CD14-positive monocyte (primary cell): ENCODE data around the gene ANO6. TPM values are rescaled to one million over a fixed set of nuclear protein-coding genes. Genes with fewer than 3 reads are reported as not detected.

Source experiments
- DNase-seq, 3 donors: peaks; one replicate each; pipeline ENCODE4 v3.0.0-alpha.2; 2011 to 2022
- H2AFZ ChIP-seq: 2 replicates; pipeline ENCODE4 v1.6.0; 2012; ENCODE audit warnings: mild to moderate bottlenecking, low read depth, low read length, inconsistent platforms; ENCODE audit not compliant: insufficient read depth, poor library complexity, severe bottlenecking
- H3K27ac ChIP-seq, 2 donors: 1 replicate in 1 of 2; 2 replicates in 1 of 2; pipeline ENCODE4 v1.5.1; 2012 to 2013; ENCODE audit warnings: low read length in 2 of 2, control low read depth in 1 of 2, inconsistent platforms in 1 of 2, low read depth in 1 of 2, mild to moderate bottlenecking in 1 of 2
- H3K27me3 ChIP-seq, 2 donors: one replicate each; pipeline versions ENCODE4 v1.6.0 to v1.6.1; 2011 to 2013; ENCODE audit warnings: low read length in 2 of 2; ENCODE audit not compliant: control insufficient read depth in 2 of 2, insufficient read depth in 2 of 2
- H3K36me3 ChIP-seq, 2 donors: replicated peaks in 1 of 2; 1 replicate in 1 of 2; 2 replicates in 1 of 2; pipeline versions ENCODE4 v1.5.1 to v1.6.1; 2012 to 2013; ENCODE audit warnings: low read length in 2 of 2, control low read depth in 1 of 2, inconsistent platforms in 1 of 2, mild to moderate bottlenecking in 1 of 2; ENCODE audit not compliant: insufficient read depth in 2 of 2, control insufficient read depth in 1 of 2
- H3K4me1 ChIP-seq, 2 donors: 1 replicate in 1 of 2; 2 replicates in 1 of 2; pipeline versions ENCODE4 v1.5.1 to v1.6.1; 2012 to 2013; ENCODE audit warnings: low read length in 2 of 2, control low read depth in 1 of 2, inconsistent platforms in 1 of 2, mild to moderate bottlenecking in 1 of 2, moderate library complexity in 1 of 2; ENCODE audit not compliant: insufficient read depth in 2 of 2, control insufficient read depth in 1 of 2
- H3K4me2 ChIP-seq: replicated peaks from 2 replicates; pipeline ENCODE3; 2012; ENCODE audit warnings: low read length, moderate library complexity, mild to moderate bottlenecking; ENCODE audit not compliant: poor library complexity, severe bottlenecking; ENCODE audit errors: extremely low read depth
- H3K4me3 ChIP-seq, 3 experiments: fragments of 200-600 bp in 1 of 3; sonication (generic) in 1 of 3; replicated peaks in 1 of 3; 1 replicate in 2 of 3; 2 replicates in 1 of 3; pipeline ENCODE4 v1.5.1; 2011 to 2013; ENCODE audit warnings: low read length in 3 of 3, mild to moderate bottlenecking in 3 of 3, control low read depth in 2 of 3, low read depth in 2 of 3, inconsistent platforms in 1 of 3, moderate library complexity in 1 of 3
- H3K79me2 ChIP-seq: 2 replicates; pipeline ENCODE4 v1.6.0; 2012; ENCODE audit warnings: mild to moderate bottlenecking, control low read depth, inconsistent platforms, low read length, moderate library complexity; ENCODE audit not compliant: insufficient read depth
- H3K9ac ChIP-seq: 2 replicates; pipeline ENCODE4 v1.6.0; 2017; ENCODE audit warnings: low read length, mild to moderate bottlenecking; ENCODE audit not compliant: insufficient read depth, poor library complexity, severe bottlenecking
- H3K9me3 ChIP-seq, 2 donors: replicated peaks in 1 of 2; 1 replicate in 1 of 2; 2 replicates in 1 of 2; pipeline versions ENCODE4 v1.5.1 to v1.6.1; 2012 to 2013; ENCODE audit warnings: low read length in 2 of 2, control low read depth in 1 of 2; ENCODE audit not compliant: control insufficient read depth in 1 of 2, insufficient read depth in 1 of 2
- H4K20me1 ChIP-seq: 2 replicates; pipeline ENCODE4 v1.6.0; 2012; ENCODE audit warnings: mild to moderate bottlenecking, low read length, control low read depth, moderate library complexity; ENCODE audit not compliant: insufficient read depth
- H3K27ac Mint-ChIP-seq, 7 donors: one replicate each; pipeline ENCODE4 v1.8.0; 2020; ENCODE audit warnings: mild to moderate bottlenecking in 7 of 7, mixed read lengths in 7 of 7, moderate library complexity in 6 of 7, inconsistent platforms in 2 of 7
- H3K27me3 Mint-ChIP-seq, 3 donors: one replicate each; pipeline ENCODE4 v1.8.0; 2021 to 2022; ENCODE audit warnings: low read depth in 3 of 3, mild to moderate bottlenecking in 3 of 3, mixed read lengths in 3 of 3, moderate library complexity in 3 of 3, inconsistent platforms in 1 of 3
- H3K36me3 Mint-ChIP-seq, 2 donors: one replicate each; pipeline ENCODE4 v1.8.0; 2020; ENCODE audit warnings: mixed read lengths in 2 of 2, inconsistent platforms in 1 of 2, mild to moderate bottlenecking in 1 of 2
- H3K4me1 Mint-ChIP-seq: one replicate; pipeline ENCODE4 v1.8.0; 2020; ENCODE audit warnings: mild to moderate bottlenecking, mixed read lengths
- H3K4me3 Mint-ChIP-seq, 2 donors: one replicate each; pipeline ENCODE4 v1.8.0; 2020; ENCODE audit warnings: mild to moderate bottlenecking in 2 of 2, mixed read lengths in 2 of 2, moderate library complexity in 1 of 2
- H3K9me3 Mint-ChIP-seq, 7 donors: one replicate each; pipeline ENCODE4 v1.8.0; 2020 to 2022; ENCODE audit warnings: mixed read lengths in 7 of 7, mild to moderate bottlenecking in 6 of 7, moderate library complexity in 6 of 7, inconsistent platforms in 2 of 7
- CTCF ChIP-seq: fragments of 200-600 bp; IDR thresholded peaks from one replicate; pipeline ENCODE4 v1.8.0; 2022; ENCODE audit warnings: antibody characterized with exemption, mild to moderate bottlenecking
- WGBS: methylation state at CpG from one replicate; pipeline ENCODE4 v1.1.5; 2013; ENCODE audit warnings: missing lambda C conversion rate; ENCODE audit not compliant: insufficient coverage; 5-methylcytosine and 5-hydroxymethylcytosine counted together
- intact Hi-C, 2 donors: fragments of 100-400 bp; cut with micrococcal nuclease; formaldehyde crosslinking; loops; one replicate each; pipeline versions ENCODE4 v1.15.0 to v1.15.1; 2023
- polyA plus RNA-seq, 3 donors: library from polyadenylated mRNA; depleted of rRNA in 1 of 3; unstranded in 2 of 3; stranded (reverse) in 1 of 3; fragments of 300-500 nt in 2 of 3; fragments of >200 nt in 1 of 3; fragmentation: Illumina TruSeq in 2 of 3; gene quantifications; 1 replicate in 2 of 3; 2 replicates in 1 of 3; pipeline ENCODE4 v1.2.3, GENCODE V29; 2012 to 2021

ANO6 gene
- polyA plus RNA-seq, 3 donors = 20.2 to 48.7 (median 34.1) TPM

DNA sequence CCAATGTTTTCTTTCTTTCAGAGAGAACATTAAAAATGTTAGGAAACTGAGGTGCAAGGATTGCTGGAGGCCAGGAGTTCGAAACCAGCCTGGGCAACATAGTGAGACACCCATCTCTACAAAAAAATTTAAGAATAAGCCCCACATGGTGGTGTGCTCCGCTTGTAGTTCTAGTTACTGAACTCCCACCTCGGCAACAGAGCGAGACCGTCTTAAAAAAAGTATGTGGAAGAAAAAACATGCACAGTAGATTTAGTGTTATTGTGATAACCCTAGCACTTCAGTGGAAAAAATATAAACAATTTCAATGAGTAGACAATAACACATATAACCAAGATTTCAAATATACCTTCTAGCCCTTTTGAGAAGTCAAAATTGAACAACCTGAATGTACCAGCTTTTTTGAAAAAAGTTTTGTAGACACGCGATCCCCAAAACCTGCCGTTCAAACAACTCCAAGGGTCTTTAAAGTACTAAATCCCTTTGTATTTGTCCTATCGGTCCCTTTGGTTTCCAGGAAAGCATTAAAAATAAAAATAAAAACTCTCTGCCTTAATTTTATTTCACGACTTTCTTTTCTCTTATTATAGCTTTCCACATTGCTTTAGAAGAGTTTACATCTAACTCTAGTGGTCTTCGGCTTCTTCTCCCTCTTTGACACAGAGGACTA, 1.0 kb upstream of the ANO6 start:
- Histone ChIP-seq H3K9ac (peak overlapping the region; percentile 86), H3K9me3 (no peaks in the 10 kb centered on the region), H3K36me3 (no peaks in the 10 kb centered on the region), H3K4me2 (peak overlapping the region; percentile 95), H3K4me3 (peak overlapping the region; percentile 74 to 94 (median 92)), H3K4me1 (peaks cover 35 to 46% of the 10 kb centered on the region in 2 donors), H4K20me1 (peaks cover 29% of the 10 kb centered on the region), H3K79me2 (peaks cover 52% of the 10 kb centered on the region), H3K27ac (peak overlapping the region; percentile 73 to 89), H3K27me3 (no peaks in the 10 kb centered on the region), H2AFZ (peak overlapping the region; percentile 94)
- intact Hi-C loops = loop anchor here (5.0 to 10.0 kb wide), 4 partner anchors 33 to 510 kb away; partner anchors contain the start of gene ARID2 (in 1 of the 2)
- H3K27me3 Mint-ChIP-seq = peaks cover 0 to 8% (median 2%) of the 10 kb centered on the region in 3 donors
- H3K9me3 Mint-ChIP-seq = no peaks in the 10 kb centered on the region
- peaks cover 0 to 2% of the 10 kb centered on the region in 2 donors for H3K36me3 Mint-ChIP-seq
- no peak for DNase-seq
- WGBS = 0% methylated on average over 1 of the region's 11 CpGs
- no peak for TF ChIP-seq CTCF
- peak overlapping the region; percentile 99 for H3K4me3 Mint-ChIP-seq
- H3K4me1 Mint-ChIP-seq = peaks cover 53% of the 10 kb centered on the region
- H3K27ac Mint-ChIP-seq = peak overlapping the region; percentile 86 to 96 (median 92)

DNA sequence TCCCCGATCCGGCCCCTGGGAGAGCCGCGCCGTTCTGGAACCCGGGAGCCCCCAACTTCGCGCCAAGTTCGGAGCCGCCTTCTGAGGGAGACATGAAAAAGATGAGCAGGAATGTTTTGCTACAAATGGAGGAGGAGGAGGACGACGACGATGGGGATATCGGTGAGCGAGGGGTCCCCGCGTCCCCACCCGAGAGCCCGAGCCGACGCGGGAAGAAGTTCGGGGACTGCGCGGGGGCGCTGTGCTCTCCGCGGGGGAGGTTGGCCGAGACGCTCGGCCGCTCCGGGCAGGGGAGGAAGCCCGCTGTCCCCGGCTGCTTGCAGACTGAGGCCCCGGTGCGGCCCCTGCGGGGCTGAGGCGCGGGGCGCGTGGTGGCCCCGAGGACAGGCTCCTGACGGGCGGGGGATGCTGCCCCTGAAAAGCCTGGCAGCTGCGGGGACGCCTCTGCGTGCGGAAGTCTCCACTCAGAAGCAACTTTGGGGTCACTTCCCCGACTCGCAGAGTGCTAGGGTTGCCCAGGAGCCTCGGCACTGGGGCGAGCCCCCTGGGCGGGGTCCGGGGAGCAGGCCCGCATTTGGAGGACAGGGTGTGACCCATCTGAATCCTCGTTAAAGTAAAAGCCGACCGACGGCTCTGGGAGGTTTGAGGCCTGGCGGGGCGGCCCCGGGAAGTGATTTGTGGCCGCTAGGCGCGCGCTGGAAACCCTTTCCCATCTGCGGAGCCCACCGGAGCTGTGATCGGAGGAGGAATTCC, 511 bp downstream of the ANO6 start:
- H4K20me1 ChIP-seq = peaks cover 44% of the 10 kb centered on the region
- H3K9ac ChIP-seq = peak overlapping the region; percentile 86
- peak overlapping the region; percentile 73 to 89 for H3K27ac ChIP-seq
- intact Hi-C loops = loop anchor here (5.0 to 10.0 kb wide), 4 partner anchors 34 to 508 kb away; partner anchors contain the start of gene ARID2 (in 1 of the 2)
- H3K36me3 ChIP-seq = no peaks in the 10 kb centered on the region
- peaks cover 68% of the 10 kb centered on the region for H3K79me2 ChIP-seq
- no peaks in the 10 kb centered on the region for H3K27me3 ChIP-seq
- peak overlapping the region; percentile 87 to 96 (median 94) for H3K27ac Mint-ChIP-seq
- H2AFZ ChIP-seq = peak overlapping the region; percentile 94
- H3K4me1 ChIP-seq = peaks cover 36 to 44% of the 10 kb centered on the region in 2 donors
- DNase-seq = peak; percentile 37 to 53 (median 39)
- peaks cover 0 to 5% (median 2%) of the 10 kb centered on the region in 3 donors for H3K27me3 Mint-ChIP-seq
- TF ChIP-seq CTCF = peak; percentile 30
- no peaks in the 10 kb centered on the region for H3K9me3 ChIP-seq
- H3K4me1 Mint-ChIP-seq = peaks cover 62% of the 10 kb centered on the region
- peaks cover 0 to 3% of the 10 kb centered on the region in 2 donors for H3K36me3 Mint-ChIP-seq
- peak overlapping the region; percentile 74 to 94 (median 92) for H3K4me3 ChIP-seq
- H3K4me2 ChIP-seq = peak overlapping the region; percentile 95
- no peaks in the 10 kb centered on the region for H3K9me3 Mint-ChIP-seq
- WGBS = under 1% methylated on average over 70 of the region's 70 CpGs
- H3K4me3 Mint-ChIP-seq = peak overlapping the region; percentile 99
